Glomerular visceral epithelial cell (primary cell): Measurements from ENCODE around the gene EMC1.
"Not testable (repeated sequence)": the region's sequence is repeated elsewhere in the genome, so short reads cannot be mapped to it uniquely, and the experiment has no call there.

ENCODE experiments used
- DNase-seq: peaks from one replicate; pipeline ENCODE4 v3.0.0-alpha.2; 2016; ENCODE audit errors: extremely low spot score

The EMC1 gene

DNA sequence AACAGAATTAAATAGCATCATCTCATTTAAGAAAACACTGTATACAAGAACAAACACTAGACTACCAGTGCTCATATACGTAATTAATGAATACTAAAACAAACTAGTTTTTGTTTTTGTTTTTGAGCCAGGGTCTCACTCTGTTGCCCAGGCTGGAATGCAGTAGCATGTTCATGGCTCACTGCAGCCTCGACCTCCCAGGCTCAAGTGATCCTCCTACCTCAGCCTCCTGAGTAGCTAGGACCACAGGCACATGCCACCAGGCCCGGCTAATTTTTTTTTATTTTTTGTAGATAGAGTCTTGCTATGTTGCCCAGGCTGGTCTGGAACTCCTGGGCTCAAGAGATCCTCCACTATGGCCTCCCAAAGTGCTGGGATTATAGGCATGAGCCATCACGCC, 34.7 kb downstream of the EMC1 start:
- not testable (repeated sequence) for DNase-seq

DNA sequence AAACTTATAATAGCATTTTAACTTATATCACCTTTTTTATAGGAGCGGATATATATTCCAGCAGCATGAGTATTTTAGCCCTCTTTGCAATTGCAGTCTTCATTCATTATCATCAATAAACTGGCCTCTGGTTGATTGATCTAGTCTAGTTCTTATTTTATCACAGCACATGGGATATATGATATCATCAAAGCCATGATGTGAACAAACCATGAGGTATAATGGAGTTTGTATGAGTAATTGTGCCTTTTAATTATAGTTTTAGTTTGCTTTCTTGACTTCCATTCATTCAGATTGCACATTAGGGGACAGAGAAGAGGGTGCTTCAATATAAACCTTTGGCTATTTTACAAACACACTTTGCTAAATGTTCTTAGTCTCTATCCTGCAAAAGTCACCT, 37.7 kb downstream of the EMC1 start:
- no peak for DNase-seq

DNA sequence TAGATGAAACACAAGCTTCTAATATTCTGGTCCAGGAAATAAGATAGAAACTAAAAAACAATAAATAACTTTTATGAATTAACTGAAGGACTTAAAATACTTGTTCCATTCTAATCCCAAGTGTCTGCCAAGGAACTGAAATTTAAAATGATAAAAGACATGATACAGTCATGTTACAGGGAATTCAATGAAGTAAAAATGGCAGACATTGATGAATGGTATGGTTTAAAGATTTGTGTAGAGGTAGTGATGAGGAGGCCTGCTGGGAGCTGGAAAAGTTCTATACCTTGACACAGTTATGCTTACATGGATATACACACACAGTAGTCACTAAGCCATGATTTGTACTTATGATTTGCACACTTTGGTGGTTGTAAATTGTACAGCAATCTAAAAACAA, 39.2 kb downstream of the EMC1 start:
- no peak for DNase-seq

DNA sequence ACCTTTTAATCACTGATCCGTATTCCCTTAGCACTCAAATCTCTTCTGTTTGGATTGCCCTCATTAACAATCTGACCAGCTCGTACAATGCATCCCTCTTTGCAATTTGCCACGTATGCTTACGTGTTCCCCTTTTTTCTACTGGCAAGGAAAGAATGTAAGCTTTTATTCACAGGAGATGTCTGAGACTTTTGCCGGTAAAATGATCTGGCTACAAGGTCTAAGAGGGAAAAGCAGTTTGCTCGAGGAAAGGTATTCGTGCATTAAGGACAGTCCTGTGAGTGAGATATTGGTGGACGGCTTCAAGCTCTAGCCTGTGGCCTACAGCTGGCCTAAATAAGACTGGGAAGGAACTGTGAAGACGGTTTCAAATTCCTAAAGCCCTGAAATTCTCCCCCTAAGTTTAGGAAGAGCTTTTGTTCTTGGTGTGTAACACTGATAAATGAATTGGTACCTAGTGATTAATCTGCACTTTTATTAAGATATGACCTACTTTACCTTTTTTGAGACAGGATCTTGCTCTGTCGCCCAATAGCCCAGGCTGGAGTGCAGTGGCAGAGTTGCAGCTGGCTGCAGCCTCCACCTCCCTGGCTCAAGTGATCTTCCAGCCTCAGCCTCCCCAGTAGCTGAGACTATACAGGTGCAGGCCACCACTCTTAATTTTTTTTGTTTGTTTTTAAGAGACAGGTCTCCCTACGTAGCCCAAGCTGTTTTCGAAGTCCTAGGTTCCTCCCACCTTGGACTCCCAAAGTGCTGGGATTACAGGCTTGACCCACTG, 40.4 kb downstream of the EMC1 start:
- DNase-seq = peak; percentile 10

DNA sequence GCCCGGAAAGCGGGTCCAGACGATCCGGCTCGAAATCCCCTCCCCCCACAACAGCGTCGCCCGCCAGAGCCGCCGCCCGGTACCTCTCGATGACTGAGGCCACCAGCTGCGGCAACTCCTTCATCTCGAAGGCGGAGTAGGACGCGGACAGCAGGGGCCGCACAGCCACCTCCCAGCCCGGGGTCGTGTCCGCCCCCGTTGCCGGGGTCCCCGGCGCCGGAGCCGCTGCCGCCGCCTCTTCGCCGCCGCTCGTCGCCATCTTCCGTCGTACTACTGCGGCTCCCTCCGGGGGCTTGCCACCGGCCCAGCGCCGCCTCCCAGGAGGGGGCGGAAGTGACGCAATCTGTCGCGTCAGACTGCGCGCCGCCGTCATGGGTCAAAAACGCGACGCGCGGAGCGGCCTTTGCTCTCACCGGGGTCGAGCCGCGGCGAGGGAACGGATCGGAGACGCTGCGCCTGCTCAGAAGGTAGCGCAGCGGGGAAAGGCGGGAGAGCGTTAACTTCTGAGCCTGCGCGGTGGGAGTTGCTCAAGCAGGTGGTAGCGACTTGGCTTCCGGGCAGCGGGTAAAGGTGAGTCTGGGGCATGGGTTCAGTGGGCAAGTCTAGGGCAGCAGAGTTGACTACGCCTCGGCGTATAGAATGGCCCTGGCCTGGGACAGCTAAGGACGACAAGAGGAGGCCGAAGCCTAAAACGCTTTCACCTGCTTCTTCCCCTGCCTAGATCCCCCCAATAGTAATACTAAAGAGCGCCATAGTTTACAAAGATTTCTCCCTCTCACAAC, 41.1 kb downstream of the EMC1 start, which contains the start of gene UBR4:
TSS of gene UBR4 (minus strand) at position 277 of the 782 bp plus-strand sequence. CDS start at position 259, 18 bp downstream.
- peak; percentile 93 for DNase-seq

DNA sequence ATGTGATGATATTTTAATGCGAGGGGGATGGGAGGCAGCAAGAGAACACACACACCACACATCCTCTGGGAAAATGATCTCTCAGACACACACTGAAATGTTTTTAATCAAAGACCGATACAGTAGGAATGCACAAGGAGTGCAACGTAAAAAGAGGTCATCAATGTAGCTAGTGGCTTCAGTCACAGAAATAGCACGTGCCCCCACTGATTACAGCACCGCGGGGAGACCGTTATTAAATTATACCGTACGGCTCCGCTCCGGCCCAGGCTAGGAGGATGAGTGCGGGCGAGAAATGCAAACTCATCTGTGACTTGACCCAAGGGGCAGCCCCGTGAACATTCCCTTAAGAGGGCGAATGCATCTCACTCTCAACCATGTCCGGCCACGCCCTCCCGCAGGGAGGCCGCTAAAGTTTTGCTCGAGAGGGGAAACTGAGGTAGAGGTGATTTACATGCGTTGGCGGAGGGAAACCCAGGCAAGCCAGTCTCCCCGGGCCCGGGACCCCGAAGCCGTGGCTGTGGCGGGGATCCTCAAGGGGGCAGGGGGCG, 41.8 kb downstream of the EMC1 start:
- peak; percentile 32 for DNase-seq

DNA sequence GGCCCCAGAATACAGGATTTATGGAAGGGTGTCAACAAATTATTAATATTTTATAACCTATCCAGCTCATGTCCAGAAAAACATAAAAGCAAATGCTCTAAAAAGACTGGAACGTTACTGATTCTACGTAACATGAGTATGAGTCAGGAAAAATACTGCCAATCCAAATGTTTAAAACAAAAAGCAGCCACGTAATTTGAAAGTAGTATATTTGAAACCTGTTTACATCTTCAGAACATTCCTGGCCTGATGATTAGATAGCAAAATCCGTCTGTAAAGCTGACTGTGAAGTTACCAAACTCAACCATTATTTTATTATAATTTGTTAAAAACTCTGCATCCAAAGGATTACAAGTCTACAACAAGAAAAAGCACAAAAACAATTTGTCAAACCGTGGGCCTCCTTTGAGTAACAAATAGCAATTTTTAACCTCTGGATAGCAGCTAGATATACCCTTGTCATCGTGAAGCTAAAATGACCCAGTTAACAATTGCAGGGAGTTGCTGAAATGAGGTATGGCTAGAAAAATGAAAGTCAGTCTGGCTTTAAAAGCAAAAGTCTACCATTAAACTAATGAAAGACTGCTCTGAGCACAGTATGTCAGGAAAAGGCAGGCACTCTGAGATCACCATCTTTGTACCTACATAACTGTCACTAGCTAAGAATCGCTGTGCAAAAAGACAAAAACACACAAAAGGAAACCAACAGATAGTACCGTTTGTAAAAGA, 42.5 kb downstream of the EMC1 start:
- peak; percentile 9 for DNase-seq

DNA sequence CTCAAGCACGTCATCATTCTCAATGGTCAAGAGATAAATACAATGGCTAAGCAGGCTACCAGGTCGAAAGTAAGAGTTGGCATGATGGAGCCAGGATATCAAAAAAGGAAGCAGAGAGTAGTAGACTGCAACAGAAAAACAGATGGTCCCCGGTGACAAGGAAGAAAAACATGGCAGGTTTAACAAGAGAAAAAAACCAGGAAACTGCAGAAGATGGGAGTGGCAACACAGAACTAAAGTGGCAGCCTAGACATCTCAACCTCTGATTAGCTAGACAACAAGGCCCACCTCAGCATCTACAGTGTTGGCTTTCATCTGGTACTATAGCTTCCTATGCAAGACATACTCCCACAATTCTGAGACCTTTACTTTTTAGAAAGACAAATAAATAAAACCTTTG, 44.4 kb downstream of the EMC1 start:
- DNase-seq = no peak

DNA sequence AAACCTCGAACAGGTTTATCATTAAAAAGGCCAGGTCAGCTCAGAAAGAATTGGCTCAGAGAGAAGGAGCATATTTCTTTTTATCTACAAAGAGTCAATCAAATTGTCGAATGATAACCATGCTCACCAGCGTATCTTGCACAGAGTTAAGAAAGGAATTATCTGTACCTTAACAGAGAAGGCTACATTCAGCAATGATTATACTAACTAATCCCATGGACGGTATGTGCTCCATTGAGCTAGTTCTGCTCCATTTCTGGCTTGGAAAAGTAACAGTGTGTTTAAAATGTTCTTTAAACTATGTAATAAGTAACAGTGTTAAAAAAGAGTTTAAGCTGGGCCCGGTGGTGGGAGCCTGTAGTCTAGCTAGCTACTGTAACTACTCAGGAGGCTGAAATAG, 45.5 kb downstream of the EMC1 start:
- DNase-seq = no peak

DNA sequence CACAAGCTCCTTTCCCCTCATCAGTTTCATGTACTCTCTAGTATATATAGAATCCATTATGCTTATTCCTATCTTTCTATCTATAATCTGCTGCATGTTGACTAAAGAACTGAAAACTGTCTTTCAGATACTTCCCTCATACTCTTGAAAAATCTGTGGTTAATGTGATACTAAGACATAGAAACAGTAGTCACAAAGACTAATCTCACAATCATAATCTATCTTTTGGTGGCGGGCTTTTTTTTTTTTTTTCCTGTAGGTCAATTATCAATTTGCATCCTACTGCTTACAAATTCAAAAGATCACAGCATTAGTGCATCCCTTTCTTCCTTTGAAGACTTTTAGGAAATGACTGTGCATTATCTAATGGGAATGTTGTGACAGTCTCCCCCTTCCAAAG, 45.9 kb downstream of the EMC1 start:
- no peak for DNase-seq

DNA sequence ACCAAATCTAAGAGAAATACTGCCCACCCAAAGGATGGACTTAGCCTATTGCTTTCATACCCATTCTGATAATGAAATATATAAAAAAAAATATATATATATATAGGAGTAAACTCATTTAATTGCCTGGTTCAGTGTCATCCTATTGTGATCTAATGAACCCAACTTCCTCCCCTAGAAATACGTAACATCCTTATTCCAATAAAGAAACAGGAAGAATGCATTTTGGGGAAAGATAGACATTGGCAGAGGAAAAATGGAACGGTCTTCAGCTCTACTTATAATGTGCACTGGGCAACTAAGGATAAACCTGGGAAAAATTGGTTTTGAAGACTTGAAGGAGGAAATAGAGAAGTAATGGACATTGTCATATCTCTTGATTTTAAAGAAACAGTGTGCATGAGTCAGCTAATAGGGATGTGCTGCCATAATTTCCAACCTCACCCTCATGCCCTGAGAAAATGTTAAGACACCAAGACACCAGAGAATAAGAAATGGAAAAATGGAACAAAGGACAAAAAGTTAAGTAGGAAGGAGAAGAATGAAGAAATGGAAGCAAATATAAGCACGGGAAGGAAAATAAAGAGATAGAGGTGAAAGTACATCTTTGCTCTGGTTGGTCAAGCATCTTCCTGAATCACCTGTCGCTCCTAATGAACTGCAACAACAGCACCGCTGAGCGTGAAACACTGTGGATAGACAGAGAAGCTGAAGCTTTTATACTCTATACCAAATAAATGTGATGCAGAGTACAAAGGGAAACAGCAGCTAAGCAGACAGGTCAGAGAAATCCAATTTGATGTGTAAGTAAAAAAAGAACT, 46.7 kb downstream of the EMC1 start:
- no peak for DNase-seq

DNA sequence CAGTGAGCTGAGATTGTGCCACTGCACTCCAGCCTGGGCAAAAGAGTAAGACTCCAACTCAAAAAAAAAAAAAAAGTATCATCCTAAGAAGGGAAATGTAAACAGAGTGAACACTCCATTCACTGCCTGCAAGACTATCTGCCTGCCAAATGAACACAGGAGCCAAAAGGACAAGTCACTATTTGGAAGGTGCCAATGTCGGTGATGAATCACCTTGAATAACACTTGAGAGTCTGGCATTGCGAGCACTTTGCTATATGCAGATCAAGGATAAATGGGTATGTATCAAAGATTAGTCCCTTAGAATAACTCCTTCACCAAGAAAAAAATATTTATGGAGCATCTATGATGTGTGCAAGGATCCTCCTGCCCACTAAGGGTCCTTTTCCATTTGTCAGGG, 47.9 kb downstream of the EMC1 start:
- peak; percentile 39 for DNase-seq

DNA sequence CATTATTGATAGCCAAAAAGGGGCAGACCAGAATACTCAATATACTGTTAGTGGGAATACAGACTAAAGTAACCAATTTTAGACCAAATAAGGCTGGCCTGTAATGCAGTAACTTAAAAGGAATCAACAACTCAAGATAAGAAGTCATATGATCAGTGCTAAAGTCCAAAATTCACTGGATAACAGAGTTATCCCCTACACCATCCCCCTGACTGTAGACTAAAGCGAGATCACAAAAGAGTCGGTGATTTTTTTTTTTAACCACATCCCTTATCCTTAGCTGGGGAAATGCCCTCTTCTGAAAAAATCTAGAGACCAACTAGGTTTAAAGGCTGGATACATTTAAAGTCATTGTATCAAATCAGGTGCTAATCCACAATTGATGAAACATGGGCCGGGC, 48.9 kb downstream of the EMC1 start:
- DNase-seq = no peak

DNA sequence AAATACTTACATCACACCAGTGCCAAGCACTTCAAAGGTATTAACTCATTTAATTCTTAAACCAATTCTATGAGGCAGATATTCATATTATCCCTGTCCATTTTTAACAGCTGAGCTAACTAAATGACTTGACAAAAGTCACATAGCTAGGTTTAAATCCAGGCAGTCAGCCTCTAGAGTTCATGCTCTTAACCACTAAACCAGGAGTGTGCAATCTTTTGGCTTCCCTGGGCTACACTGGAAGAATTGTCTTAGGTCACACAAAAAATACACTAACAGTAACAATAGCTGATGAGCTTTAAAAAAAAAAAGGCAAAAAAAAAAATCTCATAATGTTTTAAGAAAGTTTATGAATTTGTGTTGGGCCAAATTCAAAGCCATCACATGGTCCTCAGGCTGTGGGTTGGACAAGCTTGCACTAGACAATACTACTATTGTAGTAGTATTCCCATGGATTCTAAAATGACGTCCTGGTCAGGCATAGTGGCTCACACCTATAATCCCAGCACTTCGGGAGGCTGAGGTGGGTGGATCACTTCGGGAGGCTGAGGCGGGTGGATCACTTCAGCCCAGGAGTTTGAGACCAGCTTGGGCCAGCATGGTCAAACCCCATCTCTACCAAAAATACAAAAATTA, 51.2 kb downstream of the EMC1 start:
- DNase-seq = no peak

DNA sequence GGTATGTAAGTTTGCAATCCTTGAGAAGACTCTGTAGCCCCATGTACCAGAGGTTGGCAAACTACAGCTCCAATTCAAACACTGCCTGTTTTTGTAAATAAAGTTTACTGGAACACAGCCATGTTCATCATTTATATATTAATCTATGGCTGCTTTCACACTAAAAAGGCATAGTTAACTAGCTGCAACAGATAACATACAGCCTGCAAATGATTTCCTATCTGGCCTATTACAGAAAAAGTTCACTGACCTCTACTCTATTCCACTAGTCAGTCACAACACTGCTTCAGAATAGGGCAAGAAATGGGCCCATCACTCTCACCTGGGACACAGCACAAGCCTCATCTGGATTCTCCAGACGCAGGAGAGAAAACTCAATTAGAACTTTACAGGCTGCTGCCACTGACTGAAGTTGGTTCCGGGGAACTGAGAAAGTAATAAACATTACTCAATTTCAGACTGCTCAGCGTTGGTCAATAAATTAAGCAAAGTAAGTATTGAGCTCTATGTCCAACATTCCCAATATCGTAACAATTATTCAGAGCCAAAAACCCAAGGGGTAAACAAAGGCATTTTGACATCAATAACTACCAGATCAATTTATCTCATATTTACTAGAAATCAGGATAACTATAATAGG, 51.9 kb downstream of the EMC1 start:
- DNase-seq = no peak

DNA sequence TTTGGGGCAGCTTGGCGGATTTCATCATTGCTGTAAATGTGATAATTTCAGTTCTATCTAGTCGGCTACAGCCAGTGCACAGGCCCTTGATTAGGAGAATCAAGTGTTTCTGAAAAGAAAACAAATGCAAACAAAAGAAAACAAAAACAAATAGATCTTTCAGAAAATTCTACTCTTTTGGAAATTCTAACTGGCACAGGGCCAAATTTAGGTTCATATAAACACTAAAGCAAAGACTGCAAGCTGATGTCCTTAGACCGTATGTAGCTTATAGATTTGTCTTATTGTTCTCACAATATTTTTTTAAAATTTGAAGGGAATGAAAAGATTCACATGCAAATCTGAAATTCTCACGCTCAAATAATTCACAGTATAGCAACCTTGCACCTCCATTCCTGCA, 52.5 kb downstream of the EMC1 start:
- DNase-seq = no peak

DNA sequence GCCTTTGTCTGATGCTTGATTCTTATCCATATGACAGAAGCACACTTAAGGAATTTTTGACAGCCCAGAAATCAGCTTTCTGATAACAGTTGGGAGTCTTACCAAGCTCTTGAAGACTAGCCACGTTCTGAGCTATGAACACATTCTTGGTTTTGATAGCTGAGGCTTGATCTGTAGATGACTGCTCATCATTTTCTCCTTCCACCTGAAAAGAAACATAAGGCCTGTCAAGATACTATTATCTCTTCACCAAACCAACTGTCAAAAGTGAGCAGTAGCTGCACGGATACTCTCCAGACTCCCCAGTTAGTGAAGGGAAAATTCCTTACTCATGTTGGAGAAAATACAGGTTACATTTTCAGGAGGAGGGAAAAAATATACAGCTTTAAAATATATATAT, 53.5 kb downstream of the EMC1 start:
- no peak for DNase-seq

DNA sequence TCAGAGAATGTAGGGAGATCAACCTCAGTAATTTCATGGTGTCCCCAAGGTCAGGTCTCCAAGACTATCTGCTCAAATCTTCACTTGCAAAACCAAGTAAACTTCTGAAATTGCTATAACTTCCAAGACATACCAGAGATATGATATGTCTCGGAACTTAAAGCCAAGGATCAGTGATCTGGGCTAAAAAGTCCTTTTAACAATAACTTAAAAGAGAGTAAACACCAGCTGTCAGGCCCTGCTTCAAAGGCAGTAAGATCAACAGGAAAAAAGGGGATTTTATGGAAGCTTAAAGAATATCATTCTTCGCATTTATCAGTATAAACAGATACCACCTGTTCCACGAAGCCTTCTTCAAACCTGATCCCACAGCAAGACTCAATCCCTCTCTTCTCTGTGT, 55.0 kb downstream of the EMC1 start:
- DNase-seq = no peak

DNA sequence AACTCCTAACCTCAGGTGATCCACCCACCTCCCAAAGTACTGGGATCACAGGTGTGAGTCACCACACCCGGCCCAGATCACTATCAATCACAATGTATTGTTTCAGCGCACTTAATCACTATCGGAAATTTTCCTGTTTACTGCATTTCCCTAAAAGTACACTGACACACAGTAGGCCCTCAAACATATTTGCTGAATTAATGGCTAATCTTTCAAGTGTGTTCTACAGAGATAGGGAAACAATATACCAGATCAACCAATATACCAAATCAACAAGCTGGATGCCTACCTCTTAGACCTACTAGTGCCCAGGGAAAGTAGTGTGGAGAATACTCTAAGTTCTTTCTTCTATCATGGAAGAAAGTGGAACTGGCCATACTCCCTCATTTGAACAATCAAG, 58.3 kb downstream of the EMC1 start:
- no peak for DNase-seq

DNA sequence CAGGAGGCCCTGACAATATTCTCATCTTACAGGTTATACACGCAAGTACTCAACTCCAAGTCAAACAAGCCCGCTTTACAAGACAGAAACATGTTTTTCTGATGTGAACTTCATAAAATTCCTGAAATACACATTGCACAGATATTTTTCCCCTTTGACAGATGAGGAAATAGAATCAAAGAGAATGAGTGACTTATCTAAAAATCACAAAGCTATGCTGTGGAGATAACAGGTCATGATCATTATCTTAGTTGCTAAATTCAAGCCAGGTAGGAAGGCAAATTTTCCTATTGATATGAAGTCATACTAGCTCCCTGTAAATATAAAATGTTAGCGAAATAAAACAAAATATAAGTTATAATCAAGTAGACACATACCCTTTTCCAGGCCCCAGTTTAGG, 59.5 kb downstream of the EMC1 start:
- DNase-seq = no peak
